ENCODE data around the gene PF4V1. TPM values are rescaled to one million over a fixed set of nuclear protein-coding genes. Genes with fewer than 3 reads are reported as not detected.
"Not testable (repeated sequence)": the region's sequence is repeated elsewhere in the genome, so short reads cannot be mapped to it uniquely, and the experiment has no call there.

Gene PF4V1
- total RNA-seq, 4 donors from 2014 or later: not detected

GRCh38 chr4:73897380-73898136, 44.5 kb downstream of the PF4V1 start:
- Histone ChIP-seq H3K36me3 (no peaks in the 10 kb centered on the region), H3K4me3 (no peak overlapping the region), H3K4me1 (peaks cover 0 to 32% (median 3%) of the 10 kb centered on the region in 4 donors), H3K27me3 (no peaks in the 10 kb centered on the region), H3K9me3 (no peaks in the 10 kb centered on the region), H3K27ac (peak overlapping the region in 1 of 4 donors; percentile 49)
- 19 to 28% methylated on average over 4 of the region's 4 CpGs for WGBS, 2 donors
- no peak for DNase-seq (ENCODE audit: low spot score in 2 of 2)
- TF ChIP-seq CTCF (IDR thresholded peaks at IDR 0.05): peak in 1 of 5 experiments; percentile 11
- peak in 1 of 2 donors; percentile 67 for TF ChIP-seq EP300 (IDR thresholded peaks at IDR 0.05)
- no peak for TF ChIP-seq POLR2A (IDR thresholded peaks at IDR 0.05)

GRCh38 chr4:73899338-73899737, 46.2 kb downstream of the PF4V1 start:
- H3K27ac ChIP-seq; DNase-seq (ENCODE audit: low spot score in 2 of 2); H3K36me3 ChIP-seq; H3K4me3 ChIP-seq; H3K27me3 ChIP-seq; H3K9me3 ChIP-seq: not testable (repeated sequence)
- WGBS, 2 donors: 65 to 75% methylated on average over 3 of the region's 3 CpGs
- peaks cover 0 to 32% (median 3%) of the 10 kb centered on the region in 4 donors for H3K4me1 ChIP-seq

- 65 to 72% methylated on average over 5 of the region's 5 CpGs for WGBS, 2 donors
- Histone ChIP-seq H3K4me3 (no peak overlapping the region), H3K36me3 (no peaks in the 10 kb centered on the region), H3K9me3 (no peaks in the 10 kb centered on the region), H3K27me3 (no peaks in the 10 kb centered on the region), H3K4me1 (peaks cover 0 to 23% (median 3%) of the 10 kb centered on the region in 4 donors), H3K27ac (no peak overlapping the region)
- TF ChIP-seq EP300 (IDR thresholded peaks at IDR 0.05): no peak
- no peak for TF ChIP-seq POLR2A (IDR thresholded peaks at IDR 0.05)
- TF ChIP-seq CTCF (IDR thresholded peaks at IDR 0.05): no peak
- no peak for DNase-seq (ENCODE audit: low spot score in 2 of 2)
Observed at GRCh38 chr4:73901031-73901430, 47.9 kb downstream of the PF4V1 start.

- 88 to 91% methylated on average over 1 of the region's 1 CpG for WGBS, 2 donors
- TF ChIP-seq EP300 (IDR thresholded peaks at IDR 0.05) (no peak), POLR2A (IDR thresholded peaks at IDR 0.05) (no peak), CTCF (IDR thresholded peaks at IDR 0.05) (no peak)
- no peak overlapping the region for H3K27ac ChIP-seq
- no peaks in the 10 kb centered on the region for H3K27me3 ChIP-seq
- no peak for DNase-seq (ENCODE audit: low spot score in 2 of 2)
- no peaks in the 10 kb centered on the region for H3K36me3 ChIP-seq
- no peak overlapping the region for H3K4me3 ChIP-seq
- no peaks in the 10 kb centered on the region for H3K9me3 ChIP-seq
- peaks cover 0 to 15% (median 3%) of the 10 kb centered on the region in 4 donors for H3K4me1 ChIP-seq
Observed at GRCh38 chr4:73902038-73902637, 49.0 kb downstream of the PF4V1 start.

- Histone ChIP-seq H3K27me3 (no peaks in the 10 kb centered on the region), H3K4me1 (peaks cover 0 to 7% (median under 1%) of the 10 kb centered on the region in 4 donors), H3K36me3 (no peaks in the 10 kb centered on the region), H3K27ac (no peak overlapping the region), H3K9me3 (no peaks in the 10 kb centered on the region), H3K4me3 (no peak overlapping the region)
- no peak for DNase-seq (ENCODE audit: low spot score in 2 of 2)
- TF ChIP-seq CTCF (IDR thresholded peaks at IDR 0.05) (no peak), POLR2A (IDR thresholded peaks at IDR 0.05) (no peak), EP300 (IDR thresholded peaks at IDR 0.05) (no peak)
- 64 to 65% methylated on average over 3 of the region's 3 CpGs for WGBS, 2 donors
Observed at GRCh38 chr4:73902817-73903547, 49.9 kb downstream of the PF4V1 start.

Other genes with a start within 250 kb of the PF4V1 start
- gene RASSF6, start 232.9 kb upstream of the PF4V1 start, total RNA-seq: not detected
- gene CXCL8, start 112.7 kb upstream of the PF4V1 start, total RNA-seq: 10 to 100 TPM in 1 of 4 donors, 1 to 10 TPM in 1, under 1 TPM in 2; 0.22 to 10.8 (median 1.3) TPM
- gene CXCL6, start 16.6 kb upstream of the PF4V1 start, total RNA-seq: 1 to 10 TPM in 1 of 4 donors, not detected in 3; 2.2 TPM
- 1 to 10 TPM in 2 of 4 donors, under 1 TPM in 1, not detected in 1; 0.84 to 2.7 (median 1.3) TPM for gene CXCL1, start 16.1 kb downstream of the PF4V1 start, total RNA-seq
- 1 to 10 TPM in 1 of 4 donors, not detected in 3; 5.4 TPM for gene PF4, start 128.7 kb downstream of the PF4V1 start, total RNA-seq
- 1 to 10 TPM in 2 of 4 donors, not detected in 2; 1.7 to 6.0 TPM for gene PPBP, start 134.9 kb downstream of the PF4V1 start, total RNA-seq
- under 1 TPM in 1 of 4 donors, not detected in 3; 0.22 TPM for gene CXCL5, start 145.4 kb downstream of the PF4V1 start, total RNA-seq
- 1 to 10 TPM in 1 of 4 donors, not detected in 3; 1.5 TPM for gene CXCL3, start 185.4 kb downstream of the PF4V1 start, total RNA-seq
- gene CXCL2, start 245.9 kb downstream of the PF4V1 start, total RNA-seq: 10 to 100 TPM in 3 of 4 donors, 1 to 10 TPM in 1; 4.0 to 25.3 (median 18.5) TPM